ENCODE results near the gene DGCR2.

Gene DGCR2

DNA sequence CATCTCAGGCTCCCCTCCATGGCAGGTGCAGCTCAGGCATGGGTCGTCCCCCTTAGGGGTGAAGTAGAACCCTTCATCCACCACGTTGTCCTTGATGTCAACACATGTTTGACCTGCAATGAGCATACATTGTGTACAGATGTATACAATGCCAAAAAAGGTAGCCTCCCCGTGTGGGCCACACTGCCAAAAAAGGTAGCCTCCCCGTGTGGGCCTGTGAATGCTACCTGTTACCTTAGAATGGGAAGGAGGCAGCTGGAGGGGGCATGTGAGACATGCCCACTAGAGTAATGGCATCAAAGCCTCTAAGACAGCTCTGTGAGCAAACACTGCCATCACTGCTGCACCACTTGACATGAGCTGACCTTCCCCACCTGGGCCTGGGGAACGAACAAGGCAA is 73.7 kb downstream of the DGCR2 start:
- H3K4me1 ChIP-seq (ENCODE audit: insufficient read depth, low read length), result no peaks in the 10 kb centered on the region
- TF ChIP-seq EZH2 (IDR thresholded peaks at IDR 0.05; ENCODE audit: borderline replicate concordance, low read depth, low read length, severe bottlenecking), result no peak
- TF ChIP-seq, protein P1, sequence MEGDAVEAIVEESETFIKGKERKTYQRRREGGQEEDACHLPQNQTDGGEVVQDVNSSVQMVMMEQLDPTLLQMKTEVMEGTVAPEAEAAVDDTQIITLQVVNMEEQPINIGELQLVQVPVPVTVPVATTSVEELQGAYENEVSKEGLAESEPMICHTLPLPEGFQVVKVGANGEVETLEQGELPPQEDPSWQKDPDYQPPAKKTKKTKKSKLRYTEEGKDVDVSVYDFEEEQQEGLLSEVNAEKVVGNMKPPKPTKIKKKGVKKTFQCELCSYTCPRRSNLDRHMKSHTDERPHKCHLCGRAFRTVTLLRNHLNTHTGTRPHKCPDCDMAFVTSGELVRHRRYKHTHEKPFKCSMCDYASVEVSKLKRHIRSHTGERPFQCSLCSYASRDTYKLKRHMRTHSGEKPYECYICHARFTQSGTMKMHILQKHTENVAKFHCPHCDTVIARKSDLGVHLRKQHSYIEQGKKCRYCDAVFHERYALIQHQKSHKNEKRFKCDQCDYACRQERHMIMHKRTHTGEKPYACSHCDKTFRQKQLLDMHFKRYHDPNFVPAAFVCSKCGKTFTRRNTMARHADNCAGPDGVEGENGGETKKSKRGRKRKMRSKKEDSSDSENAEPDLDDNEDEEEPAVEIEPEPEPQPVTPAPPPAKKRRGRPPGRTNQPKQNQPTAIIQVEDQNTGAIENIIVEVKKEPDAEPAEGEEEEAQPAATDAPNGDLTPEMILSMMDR (IDR thresholded peaks at IDR 0.05; ENCODE audit: borderline replicate concordance, extremely low read depth, low read length, poor library complexity, severe bottlenecking), result no peak
- H3K27me3 ChIP-seq (ENCODE audit: insufficient read depth, low read length, poor library complexity), result no peaks in the 10 kb centered on the region
- no peak overlapping the region for H3K9ac ChIP-seq (ENCODE audit: low read depth, low read length)
- DNase-seq, result no peak
- no peak overlapping the region for H3K27ac ChIP-seq (ENCODE audit: low read length)
- H4K20me1 ChIP-seq (ENCODE audit: insufficient read depth, low read length), result peaks cover 7% of the 10 kb centered on the region; the same call in 1 of the 2 replicates
- H3K36me3 ChIP-seq (ENCODE audit: insufficient read depth, low read length), result peaks cover 96% of the 10 kb centered on the region
- no peak overlapping the region for H3K4me3 ChIP-seq (ENCODE audit: low read depth in 1 of 2, low read length in 2 of 2)
- H3K4me2 ChIP-seq (ENCODE audit: insufficient read depth, low read length), result no peak overlapping the region
- no peaks in the 10 kb centered on the region for H3K9me3 ChIP-seq (ENCODE audit: insufficient read depth, low read length, severe bottlenecking)
- no peak overlapping the region for H2AFZ ChIP-seq (ENCODE audit: low read depth, low read length)
- H3K79me2 ChIP-seq (ENCODE audit: insufficient read depth, low read length), result no peaks in the 10 kb centered on the region; the same call in 1 of the 2 replicates
- no peak for ATAC-seq (ENCODE audit: insufficient read depth, low read depth)

GRCh38 chr22:19047993-19048392 is 74.2 kb downstream of the DGCR2 start:
- H3K79me2 ChIP-seq (ENCODE audit: insufficient read depth, low read length), result no peaks in the 10 kb centered on the region; the same call in 1 of the 2 replicates
- no peaks in the 10 kb centered on the region for H3K9me3 ChIP-seq (ENCODE audit: insufficient read depth, low read length, severe bottlenecking)
- H3K27ac ChIP-seq (ENCODE audit: low read length), result no peak overlapping the region
- no peak overlapping the region for H3K9ac ChIP-seq (ENCODE audit: low read depth, low read length)
- H3K36me3 ChIP-seq (ENCODE audit: insufficient read depth, low read length), result peaks cover 96% of the 10 kb centered on the region
- H3K4me3 ChIP-seq (ENCODE audit: low read depth in 1 of 2, low read length in 2 of 2), result no peak overlapping the region
- H4K20me1 ChIP-seq (ENCODE audit: insufficient read depth, low read length), result peaks cover 7% of the 10 kb centered on the region; the same call in 1 of the 2 replicates
- no peak for DNase-seq
- H3K27me3 ChIP-seq (ENCODE audit: insufficient read depth, low read length, poor library complexity), result no peaks in the 10 kb centered on the region
- no peak for ATAC-seq (ENCODE audit: insufficient read depth, low read depth)
- no peak overlapping the region for H2AFZ ChIP-seq (ENCODE audit: low read depth, low read length)
- TF ChIP-seq, protein P1 (IDR thresholded peaks at IDR 0.05; ENCODE audit: borderline replicate concordance, extremely low read depth, low read length, poor library complexity, severe bottlenecking), result no peak
- no peak for TF ChIP-seq EZH2 (IDR thresholded peaks at IDR 0.05; ENCODE audit: borderline replicate concordance, low read depth, low read length, severe bottlenecking)
- H3K4me2 ChIP-seq (ENCODE audit: insufficient read depth, low read length), result no peak overlapping the region
- H3K4me1 ChIP-seq (ENCODE audit: insufficient read depth, low read length), result no peaks in the 10 kb centered on the region

GRCh38 chr22:19046719-19047609 is 75.2 kb downstream of the DGCR2 start:
- H3K36me3 ChIP-seq (ENCODE audit: insufficient read depth, low read length), result peaks cover 98% of the 10 kb centered on the region
- H3K27me3 ChIP-seq (ENCODE audit: insufficient read depth, low read length, poor library complexity), result no peaks in the 10 kb centered on the region
- H3K4me3 ChIP-seq (ENCODE audit: low read depth in 1 of 2, low read length in 2 of 2), result no peak overlapping the region
- H4K20me1 ChIP-seq (ENCODE audit: insufficient read depth, low read length), result peaks cover 11% of the 10 kb centered on the region; the same call in 1 of the 2 replicates
- H3K9ac ChIP-seq (ENCODE audit: low read depth, low read length), result no peak overlapping the region
- no peak for DNase-seq
- H3K4me2 ChIP-seq (ENCODE audit: insufficient read depth, low read length), result no peak overlapping the region
- H3K79me2 ChIP-seq (ENCODE audit: insufficient read depth, low read length), result no peaks in the 10 kb centered on the region
- H3K9me3 ChIP-seq (ENCODE audit: insufficient read depth, low read length, severe bottlenecking), result no peaks in the 10 kb centered on the region
- H3K4me1 ChIP-seq (ENCODE audit: insufficient read depth, low read length), result no peaks in the 10 kb centered on the region
- TF ChIP-seq EZH2 (IDR thresholded peaks at IDR 0.05; ENCODE audit: borderline replicate concordance, low read depth, low read length, severe bottlenecking), result no peak
- TF ChIP-seq, protein P1 (IDR thresholded peaks at IDR 0.05; ENCODE audit: borderline replicate concordance, extremely low read depth, low read length, poor library complexity, severe bottlenecking), result no peak
- H3K27ac ChIP-seq (ENCODE audit: low read length), result no peak overlapping the region
- ATAC-seq (ENCODE audit: insufficient read depth, low read depth), result no peak
- no peak overlapping the region for H2AFZ ChIP-seq (ENCODE audit: low read depth, low read length)

Measured in DND-41 (cell line).